NCI-H748 treated with DMSO at 0.1 percent for 48 hours (cell line): ENCODE results near the gene CST3.
A peak's percentile ranks its signal among the peaks of the same experiment; 100 is the strongest.

Experiments
- DNase-seq: peaks from one replicate; lab custom pipeline; 2025; lab: John Stamatoyannopoulos, UW

CST3 gene

DNA sequence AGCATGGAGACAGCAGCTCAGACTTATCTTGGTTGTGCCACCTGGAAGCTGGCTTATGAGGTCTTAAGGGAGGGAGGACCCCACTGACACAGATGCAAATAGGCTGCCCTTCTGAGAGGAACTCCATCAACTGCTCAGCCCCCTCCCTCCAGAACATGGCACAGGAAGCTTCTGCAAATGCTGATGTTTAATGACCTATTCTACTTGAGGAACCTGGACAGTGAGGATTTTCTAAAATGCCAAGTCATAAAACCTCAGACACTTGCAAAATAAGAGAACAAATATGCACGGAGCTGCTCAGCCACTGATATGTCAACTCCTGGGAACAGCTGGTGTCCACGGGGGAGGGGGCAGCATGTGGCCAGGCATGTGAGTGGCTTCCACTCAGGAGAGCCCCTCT, 35.5 kb downstream of the CST3 start:
- DNase-seq = no peak

DNA sequence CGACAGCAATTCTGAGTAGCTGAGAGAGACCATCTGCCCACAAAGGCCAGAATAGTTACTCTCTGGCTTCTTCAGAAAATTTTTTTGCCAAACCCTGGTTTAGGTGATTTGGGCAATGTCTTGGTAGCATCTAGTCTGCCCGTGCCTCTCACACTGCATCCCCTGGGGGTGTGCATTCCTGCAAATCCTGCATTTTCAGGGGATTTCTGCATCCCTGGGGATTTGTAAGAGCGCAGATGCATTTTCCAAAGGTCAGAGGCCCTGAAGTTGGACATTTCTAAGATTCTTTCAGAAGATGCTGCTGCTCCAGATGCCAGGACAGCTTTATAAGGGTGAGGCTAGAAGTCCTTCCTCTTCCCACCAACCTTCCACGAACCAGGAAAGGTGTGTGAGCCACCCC, 36.0 kb downstream of the CST3 start:
- DNase-seq = no peak

DNA sequence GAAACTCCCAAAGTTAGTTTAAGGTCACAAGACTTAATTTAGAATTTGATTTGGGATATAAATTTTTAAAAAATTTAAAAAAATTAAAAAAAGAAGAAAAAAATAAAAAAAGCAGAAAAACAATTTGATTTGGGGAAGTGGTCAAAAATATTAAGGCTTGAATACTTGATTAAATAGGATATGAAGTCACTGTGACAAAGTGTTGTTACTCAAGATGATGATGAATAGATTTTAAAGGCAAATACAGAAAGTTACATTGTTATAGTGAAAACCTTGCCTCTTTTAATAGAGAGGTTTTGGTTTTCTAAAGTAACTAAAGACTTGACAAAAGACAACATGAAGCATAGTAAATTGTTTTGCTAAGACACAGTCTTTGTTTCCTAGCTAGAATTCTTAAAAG, 39.3 kb downstream of the CST3 start:
- DNase-seq = no peak

DNA sequence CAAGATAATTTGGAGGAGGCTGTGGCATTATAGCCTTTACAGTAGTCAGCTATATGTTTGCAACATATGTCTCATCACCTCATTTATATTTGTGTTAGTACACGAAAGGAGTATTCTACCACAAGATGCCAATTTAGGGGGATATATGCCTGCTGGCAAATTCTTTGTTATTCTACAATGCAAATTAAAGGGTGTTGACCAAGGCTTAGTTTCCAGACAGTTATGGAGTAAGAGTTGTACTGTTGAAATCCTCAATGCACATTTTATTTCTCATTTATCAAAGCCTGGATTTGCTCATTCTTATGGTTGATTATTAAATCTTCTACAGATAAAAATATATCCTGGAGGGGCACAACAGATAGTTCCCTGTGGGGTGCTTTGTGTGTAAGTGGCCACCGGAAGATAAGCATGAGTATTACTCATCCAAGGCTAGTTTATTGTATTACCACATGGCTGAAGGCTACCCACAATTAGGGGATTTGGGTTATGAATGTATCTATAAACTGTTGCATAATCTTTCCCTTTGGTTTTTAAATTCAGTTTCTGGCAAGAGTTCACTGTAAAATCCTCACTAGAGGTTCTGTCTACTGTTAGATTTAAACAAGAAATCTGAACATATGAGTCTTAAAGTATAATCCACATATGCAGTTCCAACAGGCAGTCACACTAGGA, 41.0 kb downstream of the CST3 start:
- no peak for DNase-seq

DNA sequence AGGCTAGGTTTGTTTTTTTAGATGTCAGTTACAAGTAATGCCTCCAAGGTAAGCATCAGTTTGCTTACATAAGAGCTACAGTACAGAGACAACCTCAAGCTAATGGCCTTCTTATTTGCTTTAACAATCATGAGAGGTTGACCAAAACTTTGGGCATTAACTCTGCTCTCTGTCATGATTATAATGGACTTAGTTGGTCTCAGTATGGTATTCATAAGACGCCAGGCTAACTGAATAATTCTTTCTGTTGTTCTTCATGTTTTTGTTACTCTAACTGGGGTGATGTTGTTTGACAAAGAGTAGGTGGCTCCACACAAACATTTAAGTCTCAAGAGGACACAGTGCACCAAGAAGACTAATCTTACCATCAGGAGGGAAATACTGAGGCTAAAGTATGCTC, 41.8 kb downstream of the CST3 start:
- no peak for DNase-seq

DNA sequence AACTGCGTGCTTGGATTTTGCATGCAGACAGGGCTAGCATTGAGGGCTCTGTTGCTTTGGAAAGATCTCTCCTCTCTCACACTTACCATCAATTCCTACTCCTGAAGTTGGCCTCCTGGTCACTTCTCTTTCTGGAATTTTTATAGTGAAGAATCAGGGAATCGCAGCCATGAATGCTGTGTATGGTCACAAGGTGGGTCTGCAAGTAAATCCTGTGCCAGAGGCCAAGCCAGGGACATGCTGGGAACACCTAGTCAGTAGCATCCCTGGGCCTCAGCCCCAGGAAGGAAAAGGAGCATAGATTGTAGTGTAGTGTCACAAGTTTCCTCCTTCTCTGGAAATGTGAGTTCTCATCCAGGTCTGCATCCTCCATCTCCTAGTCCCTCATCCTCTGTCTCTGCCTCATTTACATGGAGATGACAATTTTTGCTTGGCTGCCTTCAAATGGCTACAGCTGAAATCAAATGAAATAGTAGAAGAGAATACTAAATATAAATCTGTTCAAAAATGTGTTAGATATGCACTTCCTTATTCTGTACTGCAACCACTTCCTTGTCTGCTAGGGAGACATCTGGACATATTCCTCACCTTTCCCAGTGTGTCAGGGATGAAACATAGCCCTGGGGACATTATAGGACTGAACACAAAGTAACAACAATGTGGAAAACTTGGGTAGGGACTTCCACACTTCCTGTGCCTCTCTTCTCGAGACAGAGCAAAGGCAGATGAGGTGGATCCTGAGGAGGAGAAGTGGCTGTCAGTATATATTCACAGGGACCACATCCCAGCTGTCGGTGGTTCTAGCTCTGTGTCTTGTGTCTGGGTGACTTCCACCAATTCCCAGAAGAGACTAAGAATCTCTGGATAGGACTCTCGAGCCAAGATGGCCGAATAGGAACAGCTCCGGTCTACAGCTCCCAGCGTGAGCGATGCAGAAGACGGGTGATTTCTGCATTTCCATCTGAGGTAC, 49.0 kb downstream of the CST3 start:
- peak; percentile 8 for DNase-seq

DNA sequence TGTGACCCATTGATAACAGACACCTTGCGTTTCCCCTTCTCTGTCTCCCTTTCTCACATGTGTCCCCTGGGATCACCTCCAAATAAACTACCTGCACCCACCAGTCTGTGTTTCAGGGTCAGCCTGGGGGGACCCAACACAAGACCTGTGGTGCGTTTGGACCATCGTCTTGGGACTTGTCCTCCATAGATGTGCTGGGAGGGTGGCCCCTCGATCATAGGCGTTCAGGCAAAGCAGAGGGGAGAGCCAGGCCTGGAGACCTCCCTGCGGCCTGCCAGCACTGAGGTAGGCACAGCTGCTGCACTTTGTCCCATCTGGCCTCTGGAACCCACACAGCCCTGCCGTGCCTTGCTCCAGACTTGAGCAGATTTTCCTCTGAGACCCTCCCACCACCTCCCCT, 50.1 kb downstream of the CST3 start:
- no peak for DNase-seq

DNA sequence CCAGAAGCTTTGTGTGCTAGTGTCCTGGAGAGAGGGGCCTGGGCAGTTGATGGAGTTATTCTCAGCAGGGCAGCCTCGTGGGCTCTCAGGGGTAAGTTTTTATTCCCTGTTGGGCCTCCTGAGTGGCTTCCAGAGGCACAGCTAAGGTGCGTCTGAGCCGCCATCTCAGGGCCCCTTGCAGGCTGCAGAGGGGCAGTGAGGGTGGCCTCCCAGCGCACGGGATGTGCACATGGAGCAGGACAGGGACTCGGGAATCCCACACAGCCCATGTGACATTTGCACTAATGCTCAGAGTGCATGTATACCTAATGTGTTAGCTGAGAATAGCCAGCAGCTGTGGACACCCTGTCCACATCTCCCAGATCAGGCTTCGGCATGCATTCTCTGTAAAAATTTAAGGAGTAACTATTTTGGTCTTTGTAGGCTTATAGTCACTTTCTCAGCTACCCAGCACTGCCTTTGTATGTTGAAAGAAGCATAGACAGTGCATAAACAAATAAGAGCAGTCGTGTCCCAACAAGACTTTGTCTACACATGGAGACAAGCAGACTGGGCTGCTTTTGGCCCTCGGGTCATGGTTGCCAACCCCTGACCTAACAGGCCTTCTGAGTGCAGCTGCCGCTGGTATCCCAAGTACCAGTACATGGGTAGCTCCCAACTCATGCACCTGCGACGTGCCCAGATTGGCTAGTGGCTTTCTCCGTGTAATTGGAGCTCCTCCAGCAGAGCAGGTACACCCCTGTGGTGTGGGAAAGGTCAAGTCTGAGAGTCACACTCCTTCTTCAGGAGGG, 50.8 kb downstream of the CST3 start:
- no peak for DNase-seq

DNA sequence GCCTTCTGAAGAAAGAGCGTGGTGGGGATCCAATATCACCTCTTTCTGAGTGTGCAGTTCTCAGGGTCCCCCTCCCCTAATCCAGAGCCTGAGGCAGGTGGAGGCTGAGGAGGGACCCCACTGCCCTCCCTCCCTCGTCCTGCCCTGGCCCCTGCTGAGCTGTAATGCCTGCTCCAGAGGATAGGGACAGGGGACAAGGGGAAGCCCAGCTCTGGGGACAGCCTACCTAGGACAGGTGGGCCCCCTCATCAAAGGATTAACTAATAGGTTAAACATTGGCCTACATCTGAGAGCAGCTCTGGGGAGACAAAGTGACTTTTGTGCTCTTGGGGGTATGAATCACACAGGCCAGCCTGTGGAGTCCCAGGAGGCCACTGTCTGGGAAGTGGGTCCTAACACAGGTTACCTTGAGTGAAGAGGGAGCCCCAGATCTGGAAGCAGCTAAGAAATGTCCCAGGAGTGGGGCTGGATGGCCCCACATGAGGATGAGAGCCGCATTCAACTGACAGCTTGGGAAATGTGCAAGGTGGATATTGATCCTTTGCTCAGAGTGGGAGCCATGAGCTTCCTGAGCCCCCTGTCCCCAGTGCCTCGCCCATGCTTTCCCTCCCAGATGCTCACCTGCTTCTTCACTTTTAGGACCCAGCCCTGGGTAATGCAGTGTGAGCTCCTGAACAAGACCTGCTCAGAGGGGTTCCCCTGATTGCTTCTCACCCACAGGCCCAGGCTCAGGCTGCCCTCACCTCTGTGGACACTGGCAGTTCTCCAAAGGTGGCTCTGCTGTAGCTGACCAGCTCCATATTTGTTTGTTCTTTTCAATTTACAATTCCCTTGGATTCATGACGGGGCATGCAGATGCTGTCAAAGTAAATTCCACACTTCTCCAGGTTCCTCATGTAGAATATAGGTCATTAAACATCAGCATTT, 51.7 kb downstream of the CST3 start:
- no peak for DNase-seq

DNA sequence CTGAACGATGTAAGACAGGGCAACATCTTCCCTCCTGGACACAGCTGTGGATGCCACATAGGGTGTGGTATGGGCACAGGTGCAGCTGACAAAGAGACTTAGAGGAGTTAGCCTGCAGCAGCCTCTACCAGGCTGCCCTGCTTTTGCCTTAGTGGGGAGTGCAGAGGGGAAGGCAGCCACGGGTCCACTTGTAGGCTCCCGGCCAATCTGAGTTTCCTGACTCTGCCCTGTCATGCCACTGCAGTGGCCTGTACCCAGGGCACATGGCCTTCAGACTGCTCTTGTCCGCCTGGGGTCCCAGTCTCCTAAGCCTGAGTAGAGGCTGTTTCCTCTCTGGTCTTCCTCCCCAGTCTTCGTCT, 52.3 kb downstream of the CST3 start:
- DNase-seq = no peak

DNA sequence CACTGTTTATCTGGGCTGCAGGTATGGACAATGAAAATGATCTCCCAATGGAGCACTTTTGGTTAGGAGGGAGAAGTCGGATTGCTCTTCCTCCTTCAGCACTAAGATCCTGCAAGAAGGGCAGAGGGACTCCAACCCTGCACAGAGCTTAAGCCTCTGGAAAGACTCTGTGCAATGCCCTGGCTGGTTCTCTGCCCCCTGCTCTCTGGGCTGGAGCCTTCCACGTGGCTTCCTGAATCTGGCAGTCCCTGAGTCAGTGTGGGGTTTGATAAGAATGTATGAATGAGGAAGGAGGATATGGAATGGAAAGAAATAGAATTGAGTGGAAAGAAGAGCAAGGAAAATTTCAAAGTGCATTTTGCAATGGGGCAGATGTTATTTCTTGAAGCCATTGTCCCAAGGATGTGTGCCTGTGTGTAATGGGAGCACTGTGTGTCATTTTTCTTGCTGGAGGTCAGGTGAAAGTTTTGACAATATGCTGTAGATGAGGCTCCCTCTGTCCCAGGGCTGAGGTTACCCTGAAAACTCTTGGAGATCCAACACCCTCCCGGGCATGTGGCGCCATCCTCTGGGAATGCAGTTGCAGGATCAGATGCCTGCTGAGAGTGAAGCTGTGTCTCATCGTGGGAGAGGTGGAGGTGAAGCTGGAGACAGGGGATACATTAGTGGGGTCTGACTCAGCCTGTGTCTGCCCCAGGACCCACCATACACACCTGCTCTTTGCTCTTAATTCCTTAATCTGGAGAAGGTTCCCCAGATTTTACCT, 53.1 kb downstream of the CST3 start:
- DNase-seq = no peak
